HUES48 (cell line): ENCODE results near the gene DNHD1.

Experiments
- H3K27ac ChIP-seq: one replicate; pipeline ENCODE4 v1.7.0; 2013; ENCODE audit warnings: low read depth, low read length, inconsistent platforms
- H3K27me3 ChIP-seq: 2 replicates; pipeline ENCODE4 v1.6.1; 2013; ENCODE audit warnings: mild to moderate bottlenecking, low read length; ENCODE audit not compliant: control insufficient read depth, insufficient read depth
- H3K36me3 ChIP-seq: 2 replicates; pipeline ENCODE4 v1.6.1; 2013; ENCODE audit warnings: low read length; ENCODE audit not compliant: control insufficient read depth, insufficient read depth
- H3K4me1 ChIP-seq: 2 replicates; pipeline ENCODE4 v1.6.1; 2013; ENCODE audit warnings: mild to moderate bottlenecking, low read length; ENCODE audit not compliant: control insufficient read depth, insufficient read depth
- H3K4me3 ChIP-seq: 2 replicates; pipeline ENCODE4 v1.5.1; 2013; ENCODE audit warnings: mild to moderate bottlenecking, low read depth, low read length
- H3K9ac ChIP-seq: 2 replicates; pipeline ENCODE4 v1.6.1; 2013; ENCODE audit warnings: mild to moderate bottlenecking, low read depth, low read length, moderate library complexity
- H3K9me3 ChIP-seq: 2 replicates; pipeline ENCODE4 v1.6.1; 2013; ENCODE audit warnings: low read length; ENCODE audit not compliant: control insufficient read depth, insufficient read depth

Gene DNHD1

GRCh38 chr11:6566704-6567370 is 69.8 kb downstream of the DNHD1 start:
- Histone ChIP-seq H3K9me3 (no peaks in the 10 kb centered on the region), H3K36me3 (no peaks in the 10 kb centered on the region), H3K27me3 (no peaks in the 10 kb centered on the region; the same call in 1 of the 2 replicates), H3K9ac (no peak overlapping the region), H3K4me1 (peaks cover 16% of the 10 kb centered on the region), H3K4me3 (no peak overlapping the region), H3K27ac (no peak overlapping the region)

DNA sequence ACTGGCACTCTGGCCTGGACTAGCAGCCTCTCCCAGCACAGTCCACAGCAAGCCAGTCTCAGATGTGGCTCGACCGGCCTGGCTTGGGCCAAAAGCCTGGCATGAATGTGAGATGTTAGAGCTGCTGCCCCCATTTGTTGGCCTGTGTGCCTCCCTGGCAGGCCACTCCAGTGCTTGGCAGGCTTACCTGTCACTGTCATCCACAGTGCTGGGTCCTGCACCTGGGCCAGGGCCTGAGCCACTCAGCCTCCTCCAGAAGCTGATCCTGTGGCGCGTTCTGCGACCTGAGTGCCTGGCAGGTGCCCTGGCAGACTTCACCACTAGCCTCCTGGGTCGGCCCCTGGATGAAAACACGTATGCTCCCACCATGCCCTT is 70.3 kb downstream of the DNHD1 start:
- Histone ChIP-seq H3K9ac (no peak overlapping the region), H3K4me1 (peaks cover 16% of the 10 kb centered on the region), H3K36me3 (no peaks in the 10 kb centered on the region), H3K9me3 (no peaks in the 10 kb centered on the region), H3K27me3 (no peaks in the 10 kb centered on the region; the same call in 1 of the 2 replicates), H3K4me3 (no peak overlapping the region), H3K27ac (no peak overlapping the region)

DNA sequence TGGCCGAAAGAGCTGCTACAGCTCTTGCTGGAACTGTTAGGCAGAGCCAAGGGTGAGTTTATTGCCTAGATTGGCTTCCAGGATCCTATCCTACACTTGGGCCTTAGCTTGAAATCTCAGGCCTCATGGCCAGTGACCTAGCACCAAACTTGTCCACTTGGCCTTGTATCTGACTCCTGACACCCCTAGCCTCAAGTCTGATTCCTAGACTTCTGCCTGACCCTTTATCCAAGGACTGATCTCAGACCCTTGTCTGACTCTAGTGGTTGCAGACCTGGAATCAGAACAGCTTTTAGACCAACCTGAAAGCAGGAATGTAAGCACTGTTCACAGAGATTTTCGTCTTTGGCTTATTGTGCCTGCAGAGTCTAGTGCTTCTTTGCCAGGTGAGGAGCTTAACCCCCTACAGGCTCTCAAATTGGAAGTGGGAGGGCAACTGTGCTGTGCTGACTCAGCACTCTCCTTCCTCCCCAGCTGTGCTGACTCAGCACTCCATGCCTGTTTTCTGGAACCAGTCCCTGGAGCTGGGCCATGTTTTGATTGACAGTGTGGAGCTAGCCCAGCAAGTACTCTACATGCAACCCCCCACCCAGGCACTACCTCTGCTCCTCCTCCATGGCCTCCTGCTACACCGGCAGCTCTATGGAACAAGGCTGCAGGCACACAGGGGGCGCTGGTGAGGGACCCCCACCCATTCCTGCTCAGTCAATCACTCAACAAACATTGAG is 71.3 kb downstream of the DNHD1 start:
- peaks cover 16% of the 10 kb centered on the region for H3K4me1 ChIP-seq
- H3K9ac ChIP-seq: no peak overlapping the region
- H3K27ac ChIP-seq: no peak overlapping the region
- H3K4me3 ChIP-seq: no peak overlapping the region
- H3K36me3 ChIP-seq: no peaks in the 10 kb centered on the region
- H3K9me3 ChIP-seq: no peaks in the 10 kb centered on the region
- no peaks in the 10 kb centered on the region; the same call in 1 of the 2 replicates for H3K27me3 ChIP-seq

DNA sequence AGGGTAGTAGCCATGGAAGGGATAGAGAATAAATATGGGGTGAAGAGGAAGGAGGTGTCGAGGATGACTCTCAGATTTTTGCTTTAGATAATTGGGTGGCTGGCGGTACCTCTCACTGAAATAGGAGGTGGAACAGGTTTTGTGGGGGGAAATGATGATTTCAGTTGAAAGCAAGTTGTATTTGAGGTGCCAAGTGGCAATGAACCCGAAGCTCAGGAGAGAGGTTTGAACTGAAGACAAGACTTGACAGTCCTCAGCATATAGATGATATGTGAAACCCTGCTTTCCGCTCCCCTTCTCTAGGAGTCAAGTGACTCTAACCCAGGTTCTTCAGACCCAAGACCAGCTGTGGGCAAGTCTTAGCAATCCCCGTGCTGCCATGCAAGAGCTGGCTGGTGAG is 72.6 kb downstream of the DNHD1 start:
- no peak overlapping the region for H3K4me3 ChIP-seq
- no peaks in the 10 kb centered on the region; the same call in 1 of the 2 replicates for H3K27me3 ChIP-seq
- H3K27ac ChIP-seq: no peak overlapping the region
- no peaks in the 10 kb centered on the region for H3K9me3 ChIP-seq
- H3K36me3 ChIP-seq: no peaks in the 10 kb centered on the region
- no peak overlapping the region for H3K9ac ChIP-seq
- H3K4me1 ChIP-seq: peaks cover 8% of the 10 kb centered on the region

- H3K9ac ChIP-seq: no peak overlapping the region
- H3K27me3 ChIP-seq: no peaks in the 10 kb centered on the region; the same call in 1 of the 2 replicates
- no peaks in the 10 kb centered on the region for H3K9me3 ChIP-seq
- no peaks in the 10 kb centered on the region; the same call in 1 of the 2 replicates for H3K4me1 ChIP-seq
- peak overlapping the region; percentile 41; the same call in 1 of the 2 replicates for H3K4me3 ChIP-seq
- no peaks in the 10 kb centered on the region for H3K36me3 ChIP-seq
- no peak overlapping the region for H3K27ac ChIP-seq
These were observed 73.8 kb downstream of the DNHD1 start for GRCh38 chr11:6570691-6571427.

GRCh38 chr11:6571434-6572008 is 74.4 kb downstream of the DNHD1 start:
- peak overlapping the region; percentile 41; the same call in 1 of the 2 replicates for H3K4me3 ChIP-seq
- no peaks in the 10 kb centered on the region; the same call in 1 of the 2 replicates for H3K4me1 ChIP-seq
- no peaks in the 10 kb centered on the region; the same call in 1 of the 2 replicates for H3K27me3 ChIP-seq
- no peak overlapping the region for H3K9ac ChIP-seq
- H3K9me3 ChIP-seq: no peaks in the 10 kb centered on the region
- no peak overlapping the region for H3K27ac ChIP-seq
- no peaks in the 10 kb centered on the region for H3K36me3 ChIP-seq

- no peaks in the 10 kb centered on the region for H3K9me3 ChIP-seq
- H3K36me3 ChIP-seq: no peaks in the 10 kb centered on the region
- no peaks in the 10 kb centered on the region; the same call in 1 of the 2 replicates for H3K27me3 ChIP-seq
- no peak overlapping the region for H3K9ac ChIP-seq
- H3K4me3 ChIP-seq: no peak overlapping the region
- no peak overlapping the region for H3K27ac ChIP-seq
- no peaks in the 10 kb centered on the region; the same call in 1 of the 2 replicates for H3K4me1 ChIP-seq
These were observed 75.1 kb downstream of the DNHD1 start for GRCh38 chr11:6572215-6572614.

GRCh38 chr11:6574816-6575715 is 78.0 kb downstream of the DNHD1 start:
- no peaks in the 10 kb centered on the region for H3K4me1 ChIP-seq
- no peak overlapping the region for H3K27ac ChIP-seq
- H3K9me3 ChIP-seq: no peaks in the 10 kb centered on the region
- no peaks in the 10 kb centered on the region for H3K36me3 ChIP-seq
- H3K4me3 ChIP-seq: no peak overlapping the region
- no peak overlapping the region for H3K9ac ChIP-seq
- no peaks in the 10 kb centered on the region; the same call in 1 of the 2 replicates for H3K27me3 ChIP-seq

GRCh38 chr11:6576471-6577373 is 79.6 kb downstream of the DNHD1 start:
- Histone ChIP-seq H3K27ac (no peak overlapping the region), H3K36me3 (no peaks in the 10 kb centered on the region), H3K4me3 (no peak overlapping the region), H3K9me3 (no peaks in the 10 kb centered on the region), H3K9ac (no peak overlapping the region), H3K27me3 (no peaks in the 10 kb centered on the region), H3K4me1 (no peaks in the 10 kb centered on the region)
